HG03135 (cell line): ENCODE data around the gene PPIH.
"Not testable (repeated sequence)": the region's sequence is repeated elsewhere in the genome, so short reads cannot be mapped to it uniquely, and the experiment has no call there.

Experiments
- ATAC-seq: cut with Tn5 transposase; IDR thresholded peaks from one replicate; pipeline ENCODE4 v1.9.1; 2021; ENCODE audit warnings: mild to moderate bottlenecking, moderate library complexity; ENCODE audit not compliant: unreplicated experiment

PPIH gene

DNA sequence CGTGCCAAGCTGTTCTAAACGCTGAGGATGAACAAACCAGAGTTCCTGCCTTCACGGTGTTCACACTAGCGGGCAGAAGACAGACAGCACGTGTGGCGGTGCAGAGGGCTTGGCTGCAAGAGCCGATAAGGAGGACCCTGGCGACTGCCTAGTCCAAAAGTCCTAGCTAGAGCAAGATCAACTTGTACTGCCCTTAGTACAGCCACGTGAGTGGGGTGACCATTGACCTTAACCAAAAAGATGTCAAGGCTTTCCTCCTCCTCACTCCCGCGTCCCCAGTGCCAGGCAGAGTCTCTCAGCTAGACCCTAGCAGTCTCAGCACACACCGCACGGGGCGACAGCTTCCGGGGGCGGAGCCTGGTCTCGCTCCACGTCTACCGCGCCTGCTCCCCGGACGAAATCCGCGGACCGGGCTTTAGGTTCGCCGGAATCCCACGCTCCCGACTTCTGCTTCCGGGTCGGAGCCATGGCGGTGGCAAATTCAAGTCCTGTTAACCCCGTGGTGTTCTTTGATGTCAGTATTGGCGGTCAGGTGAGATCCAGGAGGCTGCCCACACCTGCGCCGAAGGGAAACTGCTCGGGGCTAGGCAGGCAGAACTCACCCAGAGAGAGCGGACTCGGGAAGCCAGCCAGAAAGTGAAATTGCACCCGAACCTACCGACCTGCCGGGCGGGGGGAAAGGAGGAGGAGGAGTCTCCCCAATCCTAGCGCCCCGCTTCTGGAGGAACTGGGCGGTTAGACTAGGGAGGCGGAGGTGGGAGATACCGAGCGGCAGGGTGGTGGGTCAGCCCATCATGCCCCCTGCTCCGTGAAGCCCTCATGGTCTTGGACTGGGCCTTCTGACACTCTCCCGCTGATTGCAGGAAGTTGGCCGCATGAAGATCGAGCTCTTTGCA, at the start of gene PPIH:
TSS of gene PPIH (plus strand) at position 443 of the 896 bp plus-strand sequence. CDS start at position 467, 24 bp downstream.
- ATAC-seq: peak; percentile 92

DNA sequence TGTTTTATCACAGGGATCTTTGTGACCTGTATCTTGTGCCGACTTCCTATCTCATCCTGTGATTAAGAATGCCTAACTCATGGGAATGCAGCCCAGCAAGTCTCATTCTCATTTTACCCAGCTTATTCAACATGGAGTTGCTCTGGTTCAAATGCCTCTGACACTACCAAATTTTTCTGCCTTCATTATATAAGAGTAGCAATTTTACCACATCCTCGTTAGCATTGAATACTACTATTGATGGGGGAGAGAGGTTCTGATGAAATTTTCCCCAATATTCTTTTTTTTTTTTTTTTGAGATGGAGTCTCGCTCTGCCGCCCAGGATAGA, 44.5 kb upstream of the PPIH start:
- no peak for ATAC-seq

DNA sequence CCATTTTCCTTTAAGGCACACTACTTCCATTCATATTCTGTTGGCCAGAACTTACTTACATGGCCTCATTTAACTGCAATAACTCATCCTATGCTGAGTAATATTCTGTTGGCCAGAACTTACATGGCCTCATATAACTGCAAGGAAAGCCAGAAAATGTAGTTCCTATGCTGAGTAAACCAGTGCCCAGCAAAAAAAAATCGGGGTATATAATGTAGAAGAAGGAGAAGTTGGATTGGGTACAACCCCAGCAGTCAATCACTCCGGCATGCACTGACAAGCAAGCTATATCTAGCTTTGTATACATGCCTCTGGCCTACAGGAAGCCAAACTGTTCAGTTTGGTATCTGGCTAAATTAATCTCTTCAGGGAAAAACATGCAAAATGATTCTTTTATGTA, 39.4 kb upstream of the PPIH start:
- ATAC-seq: no peak

DNA sequence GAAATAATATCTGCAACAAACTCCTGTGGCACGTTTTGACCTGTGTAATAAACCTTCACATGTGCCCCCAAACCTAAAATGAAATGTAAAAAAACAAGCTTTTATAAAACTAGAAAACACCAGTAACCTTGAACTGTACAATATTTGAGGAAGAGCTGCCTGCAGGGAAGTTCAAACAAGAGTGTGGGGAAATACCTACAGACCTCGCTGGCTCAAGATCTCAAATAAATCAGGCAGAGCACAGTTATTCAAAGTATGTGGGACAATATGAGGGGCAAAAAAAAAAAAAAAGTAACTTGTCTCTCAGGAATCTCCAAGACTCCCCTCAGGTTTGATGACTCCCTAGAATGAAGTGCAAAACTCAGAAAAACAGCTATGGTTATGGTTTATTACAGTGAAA, 37.9 kb upstream of the PPIH start:
- no peak for ATAC-seq

DNA sequence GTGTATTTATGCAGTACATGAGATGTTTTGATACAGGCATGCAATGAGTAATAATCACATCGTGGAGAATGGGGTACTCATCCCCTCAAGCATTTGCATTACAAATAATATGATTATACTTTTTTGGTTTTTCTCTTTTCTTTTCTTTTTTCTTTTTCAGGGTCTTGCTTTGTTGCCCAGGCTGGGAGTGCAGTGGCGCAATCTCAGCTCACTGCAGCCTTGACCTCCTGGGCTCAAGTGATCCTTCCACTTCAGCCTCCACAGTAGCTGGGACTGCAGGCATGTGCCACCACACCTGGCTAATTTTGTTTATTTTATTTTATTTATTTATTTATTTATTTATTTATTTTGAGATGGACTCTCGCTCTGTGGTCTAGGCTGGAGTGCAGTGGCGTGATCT, 37.0 kb upstream of the PPIH start:
- not testable (repeated sequence) for ATAC-seq

DNA sequence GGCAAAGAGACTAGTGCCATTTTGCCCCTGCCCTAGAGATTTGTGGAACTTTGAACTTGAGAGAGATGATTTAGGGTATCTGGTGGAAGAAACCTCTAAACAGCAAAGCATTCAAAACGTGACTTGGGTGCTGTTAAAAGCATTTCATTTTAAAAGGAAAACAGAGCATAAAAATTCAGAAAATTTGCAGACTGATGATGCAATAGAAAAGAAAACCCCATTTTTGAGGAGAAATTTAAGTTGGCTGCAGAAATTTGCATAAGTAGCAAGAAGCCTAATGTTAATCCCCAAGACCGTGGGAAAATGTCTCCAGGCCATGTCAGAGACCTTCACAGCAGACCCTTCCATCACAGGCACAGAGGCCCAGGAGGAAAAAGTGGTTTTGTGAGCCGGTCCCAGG, 31.0 kb upstream of the PPIH start:
- not testable (repeated sequence) for ATAC-seq

GRCh38 chr1:42639116-42639515, 19.1 kb upstream of the PPIH start:
- no peak for ATAC-seq

DNA sequence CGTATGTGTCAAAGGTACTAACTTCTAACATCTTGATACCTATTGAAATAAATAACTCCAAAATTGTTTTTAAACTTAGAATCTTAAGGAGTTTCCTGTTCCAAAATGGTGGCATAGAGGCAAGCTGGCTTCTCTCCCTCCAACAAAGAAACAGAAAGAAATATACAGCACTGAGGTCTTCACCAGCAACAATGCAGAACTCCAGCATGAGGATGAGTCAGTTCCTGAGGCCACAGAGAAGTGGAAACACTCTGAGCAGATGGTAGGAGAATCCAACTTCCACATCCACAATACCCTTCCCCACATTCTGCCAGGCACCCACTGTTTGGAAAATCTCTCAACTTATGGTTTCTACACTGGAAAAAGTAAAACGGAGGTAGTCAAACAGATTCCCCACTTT, 12.2 kb upstream of the PPIH start:
- no peak for ATAC-seq

DNA sequence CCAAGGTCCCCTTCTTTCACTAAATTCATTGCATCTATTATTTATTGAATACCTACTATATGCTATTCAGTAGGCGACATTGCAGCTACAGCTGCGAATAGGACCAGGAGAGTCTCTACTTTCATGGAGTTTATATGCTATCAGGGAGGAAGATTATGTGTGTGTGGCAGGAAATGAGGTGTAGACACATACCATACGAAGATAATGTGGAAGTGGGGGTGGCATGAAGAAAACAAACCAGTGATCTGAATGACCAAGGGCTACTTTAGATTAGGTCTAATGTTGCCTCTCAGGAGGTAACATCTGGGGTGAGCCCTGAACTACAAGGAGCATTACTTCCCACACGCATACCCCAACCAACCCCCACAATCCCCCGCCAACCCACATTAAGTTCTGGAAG, 1.0 kb upstream of the PPIH start:
- ATAC-seq: no peak

- ATAC-seq: no peak
Observed at GRCh38 chr1:42658877-42659337, 684 bp downstream of the PPIH start.

GRCh38 chr1:42660907-42661500, 2.8 kb downstream of the PPIH start:
- no peak for ATAC-seq

DNA sequence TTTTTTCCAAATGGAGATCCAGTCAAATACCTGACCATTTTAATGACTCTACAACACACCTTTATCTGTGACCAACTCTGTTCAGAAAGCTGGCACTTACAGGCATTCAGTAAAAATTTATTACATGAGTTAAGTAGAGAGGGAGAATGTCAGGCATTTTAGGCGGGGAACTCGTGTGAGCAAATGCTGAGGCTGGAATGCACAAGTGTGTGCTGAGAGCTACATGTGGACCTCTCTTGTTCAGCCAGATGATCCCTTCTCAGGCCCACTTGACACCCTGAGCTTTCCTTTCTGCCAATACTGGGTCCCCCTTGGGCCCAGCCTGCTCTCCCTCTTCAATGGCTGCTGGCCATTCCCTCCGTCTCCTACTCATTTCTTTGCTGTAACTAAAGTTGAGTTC, 11.7 kb downstream of the PPIH start:
- no peak for ATAC-seq

GRCh38 chr1:42670425-42670824, 12.2 kb downstream of the PPIH start:
- ATAC-seq: no peak

GRCh38 chr1:42674214-42674613, 16.0 kb downstream of the PPIH start:
- ATAC-seq: no peak

- ATAC-seq: no peak
Observed at GRCh38 chr1:42674682-42675081, 16.5 kb downstream of the PPIH start.

GRCh38 chr1:42675467-42675866, 17.2 kb downstream of the PPIH start:
- ATAC-seq: no peak

DNA sequence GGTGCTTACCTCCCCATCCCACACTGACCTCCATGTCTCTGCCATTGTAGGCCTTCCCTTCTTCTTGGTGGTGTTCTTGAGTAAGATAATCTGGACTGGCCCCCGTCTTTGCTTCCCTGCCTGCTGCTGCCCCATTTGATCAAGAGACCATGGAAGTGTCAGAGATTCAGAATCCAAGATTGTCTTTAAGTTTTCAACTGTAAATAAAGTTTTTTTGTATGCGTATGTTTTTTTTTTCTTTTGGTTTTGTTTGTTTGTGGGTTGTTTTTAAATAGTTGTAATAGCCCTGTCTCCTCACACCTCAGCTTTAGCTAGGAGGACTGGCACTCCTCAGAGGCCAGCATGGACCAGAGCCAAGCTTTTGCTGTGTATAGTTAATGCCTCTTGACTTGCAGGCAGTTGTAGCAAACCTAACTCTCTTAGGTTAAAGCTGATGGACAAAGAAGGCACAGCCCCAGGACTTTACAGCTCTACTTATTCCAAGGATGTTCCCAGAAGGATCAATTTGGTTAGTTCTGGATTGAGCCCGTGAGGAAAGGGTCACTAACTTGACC, 18.4 kb downstream of the PPIH start:
- no peak for ATAC-seq

DNA sequence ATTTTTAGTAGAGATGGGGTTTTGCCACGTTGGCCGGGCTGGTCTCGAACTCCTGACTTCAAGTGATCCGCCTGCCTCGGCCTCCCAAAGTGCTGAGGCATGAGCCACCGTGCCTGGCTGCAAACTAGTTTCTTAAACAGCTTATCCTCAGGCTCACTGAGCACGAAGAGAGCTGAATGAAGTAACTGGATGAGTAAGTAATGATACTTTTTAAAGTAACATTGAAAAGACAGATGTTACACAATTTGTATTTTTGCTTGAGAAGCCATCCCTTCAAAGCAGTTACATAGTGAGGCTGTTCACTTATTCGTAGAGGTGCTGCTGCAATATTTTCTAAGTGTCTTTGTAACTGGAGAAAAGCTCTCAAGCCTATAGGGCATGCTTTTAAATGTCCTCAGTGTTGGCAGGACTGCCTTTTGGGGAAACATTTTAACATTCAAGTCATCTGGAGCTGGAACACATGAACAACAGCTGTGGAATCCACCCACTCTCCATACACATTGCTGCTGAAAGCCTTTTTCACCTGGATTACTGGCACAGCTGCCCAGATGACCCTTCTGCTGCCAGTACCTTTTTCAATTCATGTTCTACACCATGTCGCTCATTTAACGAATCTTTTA, 21.3 kb downstream of the PPIH start:
- no peak for ATAC-seq

DNA sequence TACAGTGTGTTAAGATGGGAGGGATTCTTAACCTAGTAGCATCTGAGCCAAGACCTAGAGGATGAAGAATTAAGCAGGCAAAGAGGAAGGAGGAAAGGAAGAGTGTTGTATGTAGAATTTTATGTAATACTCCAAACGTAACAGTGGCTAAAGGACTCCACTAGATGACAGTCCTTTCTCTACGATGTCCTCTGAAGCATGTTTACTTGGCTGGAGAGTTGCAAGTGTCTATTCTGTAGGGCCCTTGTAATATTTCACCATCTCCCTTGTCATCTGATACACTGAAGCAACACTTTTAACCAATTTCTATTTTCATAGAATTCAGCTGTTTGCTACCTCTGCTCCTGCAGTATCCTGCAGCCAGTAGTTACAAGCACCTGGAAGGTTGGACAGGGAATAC, 21.8 kb downstream of the PPIH start:
- ATAC-seq: no peak

DNA sequence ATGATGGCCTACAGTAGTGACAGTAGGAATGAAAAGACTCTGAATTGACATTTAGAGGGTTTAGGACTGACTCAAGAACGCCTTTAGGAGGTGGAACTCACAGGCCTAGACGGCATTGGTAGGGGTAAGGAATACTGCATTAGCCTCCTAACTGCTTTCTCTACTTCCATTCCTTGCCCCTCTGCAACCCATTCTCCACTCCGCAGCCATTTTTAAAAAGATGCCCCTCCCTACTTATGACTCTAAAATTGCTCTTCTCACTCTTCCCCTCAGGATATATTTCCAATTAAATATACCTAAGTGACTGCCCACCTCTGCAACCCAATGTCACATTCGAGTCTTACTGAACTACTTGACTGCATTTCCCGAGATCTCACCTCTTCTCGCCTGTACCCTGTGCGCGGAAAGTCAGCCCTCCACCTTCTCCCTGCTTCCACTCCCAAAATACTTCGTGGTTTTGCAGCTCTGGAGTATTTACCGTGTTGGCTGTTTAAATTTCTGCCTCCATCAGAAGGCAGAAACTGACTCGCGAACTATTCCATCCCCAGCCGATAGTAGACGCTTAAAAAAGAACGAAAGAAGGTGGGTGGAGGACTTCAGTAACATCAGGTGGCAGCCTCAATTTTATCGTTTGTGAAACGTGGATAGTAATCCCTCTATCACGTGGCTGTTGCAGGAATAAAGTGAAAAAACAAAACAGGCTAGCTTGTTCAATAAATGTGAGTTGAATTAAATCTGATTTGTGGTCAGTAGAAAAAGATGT, 22.9 kb downstream of the PPIH start:
- ATAC-seq: no peak
